ENCODE data around the gene GRIN3B.

DNA sequence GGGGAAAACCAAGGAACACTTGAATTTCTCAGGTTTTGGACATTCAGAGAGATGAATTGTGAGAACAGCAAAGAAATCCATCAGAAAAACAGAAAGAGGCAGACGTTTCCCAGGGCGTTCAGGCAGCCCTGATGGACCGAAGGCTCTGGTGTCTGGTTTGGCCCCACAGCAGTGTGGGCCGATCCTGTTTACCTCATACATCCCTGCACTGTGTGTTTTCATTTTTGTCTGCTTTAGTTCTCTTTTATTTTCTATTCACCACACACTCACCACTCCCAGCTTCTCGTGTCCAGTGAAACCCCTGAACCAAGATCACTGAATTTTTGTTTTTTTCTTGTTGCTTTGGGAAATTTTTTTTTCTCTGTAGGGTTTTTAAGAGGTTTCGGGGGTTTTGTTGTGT is 27.9 kb upstream of the GRIN3B start:
- TF ChIP-seq, protein P1, sequence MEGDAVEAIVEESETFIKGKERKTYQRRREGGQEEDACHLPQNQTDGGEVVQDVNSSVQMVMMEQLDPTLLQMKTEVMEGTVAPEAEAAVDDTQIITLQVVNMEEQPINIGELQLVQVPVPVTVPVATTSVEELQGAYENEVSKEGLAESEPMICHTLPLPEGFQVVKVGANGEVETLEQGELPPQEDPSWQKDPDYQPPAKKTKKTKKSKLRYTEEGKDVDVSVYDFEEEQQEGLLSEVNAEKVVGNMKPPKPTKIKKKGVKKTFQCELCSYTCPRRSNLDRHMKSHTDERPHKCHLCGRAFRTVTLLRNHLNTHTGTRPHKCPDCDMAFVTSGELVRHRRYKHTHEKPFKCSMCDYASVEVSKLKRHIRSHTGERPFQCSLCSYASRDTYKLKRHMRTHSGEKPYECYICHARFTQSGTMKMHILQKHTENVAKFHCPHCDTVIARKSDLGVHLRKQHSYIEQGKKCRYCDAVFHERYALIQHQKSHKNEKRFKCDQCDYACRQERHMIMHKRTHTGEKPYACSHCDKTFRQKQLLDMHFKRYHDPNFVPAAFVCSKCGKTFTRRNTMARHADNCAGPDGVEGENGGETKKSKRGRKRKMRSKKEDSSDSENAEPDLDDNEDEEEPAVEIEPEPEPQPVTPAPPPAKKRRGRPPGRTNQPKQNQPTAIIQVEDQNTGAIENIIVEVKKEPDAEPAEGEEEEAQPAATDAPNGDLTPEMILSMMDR (IDR thresholded peaks at IDR 0.05): no peak
- TF ChIP-seq POLR2AphosphoS5 (IDR thresholded peaks at IDR 0.05): no peak

All from breast epithelium (tissue), 3 donors.